ENCODE data around the gene ZBTB6. TPM values are rescaled to one million over a fixed set of nuclear protein-coding genes. Genes with fewer than 3 reads are reported as not detected.

ZBTB6 gene
- total and polyA plus RNA-seq, 2 of the 13 experiments (the other 11 are each of a cell fraction or from before 2014, with no cell fraction given) = 3.7 to 7.1 TPM

DNA sequence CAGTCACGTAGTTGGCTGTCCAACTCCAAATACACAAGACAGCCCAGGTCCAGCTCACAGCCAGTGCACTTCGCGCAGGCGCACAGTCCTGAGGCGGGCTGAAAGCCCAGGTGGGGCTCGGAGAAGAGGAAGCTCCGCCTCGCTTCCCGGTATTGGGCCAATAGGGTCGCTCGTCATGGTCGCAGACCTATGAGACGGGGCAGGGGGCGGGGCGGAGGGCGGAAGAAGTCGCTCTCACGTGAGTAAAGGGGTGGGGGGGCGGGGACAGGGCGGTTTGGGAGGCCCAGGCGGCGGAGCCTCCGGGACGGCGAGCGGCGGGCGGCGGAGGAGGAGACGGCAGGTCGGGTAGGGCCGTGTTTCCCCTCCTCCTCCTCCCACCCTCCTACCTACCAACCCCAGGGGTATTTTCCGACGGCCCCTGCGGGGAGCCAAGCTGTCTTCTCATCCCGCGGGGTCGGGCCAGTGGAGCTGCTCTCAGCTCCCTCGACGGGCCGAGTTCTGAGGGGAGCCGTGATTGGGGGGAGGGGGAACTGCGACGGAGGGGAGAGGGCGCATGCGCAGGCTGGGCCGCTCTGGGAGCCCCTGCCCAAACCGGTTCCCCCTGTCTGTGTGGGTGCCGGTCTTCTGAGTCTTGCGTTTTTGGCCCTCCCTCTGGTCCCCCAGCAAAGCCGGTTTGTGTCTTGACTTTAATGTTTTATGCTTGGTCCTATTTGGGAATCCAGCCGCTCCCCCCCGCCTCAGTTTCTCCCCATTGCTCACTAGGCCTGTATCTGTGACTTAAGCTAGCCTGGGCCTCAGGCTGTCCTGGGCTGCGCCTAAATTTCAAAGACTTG lies 27.8 kb upstream of the ZBTB6 start, which contains the start of gene RABGAP1 (continued):
- TF ChIP-seq, protein P1, sequence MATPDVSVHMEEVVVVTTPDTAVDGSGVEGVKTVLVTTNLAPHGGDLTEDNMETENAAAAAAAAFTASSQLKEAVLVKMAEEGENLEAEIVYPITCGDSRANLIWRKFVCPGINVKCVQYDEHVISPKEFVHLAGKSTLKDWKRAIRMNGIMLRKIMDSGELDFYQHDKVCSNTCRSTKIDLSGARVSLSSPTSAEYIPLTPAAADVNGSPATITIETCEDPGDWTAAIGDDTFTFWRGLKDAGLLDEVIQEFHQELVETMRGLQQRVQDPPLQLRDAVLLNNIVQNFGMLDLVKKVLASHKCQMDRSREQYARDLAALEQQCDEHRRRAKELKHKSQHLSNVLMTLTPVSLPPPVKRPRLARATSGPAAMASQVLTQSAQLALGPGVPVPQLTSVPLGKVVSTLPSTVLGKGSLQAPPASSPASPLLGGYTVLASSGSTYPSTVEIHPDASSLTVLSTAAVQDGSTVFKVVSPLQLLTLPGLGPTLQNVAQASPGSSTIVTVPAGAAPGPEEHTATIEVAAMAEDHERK (CRISPR knock-in tag; IDR thresholded peaks at IDR 0.05; ENCODE audit: low read depth) = no peak
- TF ChIP-seq, protein P2, sequence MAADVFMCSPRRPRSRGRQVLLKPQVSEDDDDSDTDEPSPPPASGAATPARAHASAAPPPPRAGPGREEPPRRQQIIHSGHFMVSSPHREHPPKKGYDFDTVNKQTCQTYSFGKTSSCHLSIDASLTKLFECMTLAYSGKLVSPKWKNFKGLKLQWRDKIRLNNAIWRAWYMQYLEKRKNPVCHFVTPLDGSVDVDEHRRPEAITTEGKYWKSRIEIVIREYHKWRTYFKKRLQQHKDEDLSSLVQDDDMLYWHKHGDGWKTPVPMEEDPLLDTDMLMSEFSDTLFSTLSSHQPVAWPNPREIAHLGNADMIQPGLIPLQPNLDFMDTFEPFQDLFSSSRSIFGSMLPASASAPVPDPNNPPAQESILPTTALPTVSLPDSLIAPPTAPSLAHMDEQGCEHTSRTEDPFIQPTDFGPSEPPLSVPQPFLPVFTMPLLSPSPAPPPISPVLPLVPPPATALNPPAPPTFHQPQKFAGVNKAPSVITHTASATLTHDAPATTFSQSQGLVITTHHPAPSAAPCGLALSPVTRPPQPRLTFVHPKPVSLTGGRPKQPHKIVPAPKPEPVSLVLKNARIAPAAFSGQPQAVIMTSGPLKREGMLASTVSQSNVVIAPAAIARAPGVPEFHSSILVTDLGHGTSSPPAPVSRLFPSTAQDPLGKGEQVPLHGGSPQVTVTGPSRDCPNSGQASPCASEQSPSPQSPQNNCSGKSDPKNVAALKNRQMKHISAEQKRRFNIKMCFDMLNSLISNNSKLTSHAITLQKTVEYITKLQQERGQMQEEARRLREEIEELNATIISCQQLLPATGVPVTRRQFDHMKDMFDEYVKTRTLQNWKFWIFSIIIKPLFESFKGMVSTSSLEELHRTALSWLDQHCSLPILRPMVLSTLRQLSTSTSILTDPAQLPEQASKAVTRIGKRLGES (CRISPR knock-in tag; IDR thresholded peaks at IDR 0.05; ENCODE audit: borderline replicate concordance) = no peak
- TF ChIP-seq ZNF546 (CRISPR knock-in tag; conservative IDR thresholded peaks at IDR 0.05) (no peak), ESRRA (CRISPR knock-in tag; IDR thresholded peaks at IDR 0.05; ENCODE audit: low read depth) (no peak), SP4 (CRISPR knock-in tag; IDR thresholded peaks at IDR 0.05) (peak; percentile 73; the same call in 1 of the 2 replicates), DNMT3B (CRISPR knock-in tag; conservative IDR thresholded peaks at IDR 0.05) (no peak), ZNF205 (CRISPR knock-in tag; IDR thresholded peaks at IDR 0.05) (no peak), ZNF556 (CRISPR knock-in tag; IDR thresholded peaks at IDR 0.05; ENCODE audit: borderline replicate concordance) (no peak), ELF1 (CRISPR knock-in tag; IDR thresholded peaks at IDR 0.05) (peak; percentile 86), ZFP90 (CRISPR knock-in tag; IDR thresholded peaks at IDR 0.05; ENCODE audit: borderline replicate concordance) (0 out of 2 replicates have a peak, but pooled peaks have one; percentile 78)
- TF ChIP-seq, protein P3, sequence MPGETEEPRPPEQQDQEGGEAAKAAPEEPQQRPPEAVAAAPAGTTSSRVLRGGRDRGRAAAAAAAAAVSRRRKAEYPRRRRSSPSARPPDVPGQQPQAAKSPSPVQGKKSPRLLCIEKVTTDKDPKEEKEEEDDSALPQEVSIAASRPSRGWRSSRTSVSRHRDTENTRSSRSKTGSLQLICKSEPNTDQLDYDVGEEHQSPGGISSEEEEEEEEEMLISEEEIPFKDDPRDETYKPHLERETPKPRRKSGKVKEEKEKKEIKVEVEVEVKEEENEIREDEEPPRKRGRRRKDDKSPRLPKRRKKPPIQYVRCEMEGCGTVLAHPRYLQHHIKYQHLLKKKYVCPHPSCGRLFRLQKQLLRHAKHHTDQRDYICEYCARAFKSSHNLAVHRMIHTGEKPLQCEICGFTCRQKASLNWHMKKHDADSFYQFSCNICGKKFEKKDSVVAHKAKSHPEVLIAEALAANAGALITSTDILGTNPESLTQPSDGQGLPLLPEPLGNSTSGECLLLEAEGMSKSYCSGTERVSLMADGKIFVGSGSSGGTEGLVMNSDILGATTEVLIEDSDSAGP (CRISPR knock-in tag; IDR thresholded peaks at IDR 0.05; ENCODE audit: borderline replicate concordance) = no peak
- TF ChIP-seq, protein P4, sequence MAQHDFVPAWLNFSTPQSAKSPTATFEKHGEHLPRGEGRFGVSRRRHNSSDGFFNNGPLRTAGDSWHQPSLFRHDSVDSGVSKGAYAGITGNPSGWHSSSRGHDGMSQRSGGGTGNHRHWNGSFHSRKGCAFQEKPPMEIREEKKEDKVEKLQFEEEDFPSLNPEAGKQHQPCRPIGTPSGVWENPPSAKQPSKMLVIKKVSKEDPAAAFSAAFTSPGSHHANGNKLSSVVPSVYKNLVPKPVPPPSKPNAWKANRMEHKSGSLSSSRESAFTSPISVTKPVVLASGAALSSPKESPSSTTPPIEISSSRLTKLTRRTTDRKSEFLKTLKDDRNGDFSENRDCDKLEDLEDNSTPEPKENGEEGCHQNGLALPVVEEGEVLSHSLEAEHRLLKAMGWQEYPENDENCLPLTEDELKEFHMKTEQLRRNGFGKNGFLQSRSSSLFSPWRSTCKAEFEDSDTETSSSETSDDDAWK (CRISPR knock-in tag; IDR thresholded peaks at IDR 0.05) = no peak

All from HepG2 (cell line).